ENCODE results near the gene SLC9C1. TPM values are rescaled to one million over a fixed set of nuclear protein-coding genes. Genes with fewer than 3 reads are reported as not detected.

Gene SLC9C1
- total and polyA plus RNA-seq, 8 donors = 1.1 TPM; not detected in 7

- DNase-seq = no peak
- H3K27ac ChIP-seq = no peak overlapping the region
- H3K36me3 ChIP-seq = peaks cover 0 to 4% (median 0%) of the 10 kb centered on the region in 4 donors
- WGBS, 5 donors = 17 to 54% (median 53%) methylated on average over 2 of the region's 2 CpGs
- no peak for TF ChIP-seq EP300 (IDR thresholded peaks at IDR 0.05)
- no peaks in the 10 kb centered on the region for H3K9me3 ChIP-seq
- intact Hi-C loops (cut with DNase I; ENCODE audit: low total_unique reads) = no loop called here
- H3K4me1 ChIP-seq = peaks cover 3 to 35% (median 22%) of the 10 kb centered on the region in 4 donors
- no peaks in the 10 kb centered on the region for H3K27me3 ChIP-seq
- H3K4me3 ChIP-seq = no peak overlapping the region
Measured at GRCh38 chr3:112095731-112096130, 198.3 kb downstream of the SLC9C1 start.

GRCh38 chr3:112093180-112093522 lies 200.9 kb downstream of the SLC9C1 start:
- H3K36me3 ChIP-seq = peaks cover 0 to 4% (median 0%) of the 10 kb centered on the region in 4 donors
- H3K27ac ChIP-seq = peak overlapping the region; percentile 59 to 81 (median 76)
- intact Hi-C loops (cut with DNase I; ENCODE audit: low total_unique reads) = no loop called here

GRCh38 chr3:112092496-112093179 lies 201.4 kb downstream of the SLC9C1 start:
- H3K4me1 ChIP-seq = peaks cover 7 to 46% (median 37%) of the 10 kb centered on the region in 4 donors
- no peaks in the 10 kb centered on the region for H3K9me3 ChIP-seq
- TF ChIP-seq POLR2A (IDR thresholded peaks at IDR 0.05) (no peak), CTCF (IDR thresholded peaks at IDR 0.05) (no peak), EP300 (IDR thresholded peaks at IDR 0.05) (no peak), POLR2AphosphoS5 (IDR thresholded peaks at IDR 0.05) (no peak)
- intact Hi-C loops (cut with DNase I; ENCODE audit: low total_unique reads) = no loop called here
- H3K27me3 ChIP-seq = no peaks in the 10 kb centered on the region
- 19 to 40% (median 34%) methylated on average over 6 of the region's 6 CpGs for WGBS, 5 donors
- DNase-seq = peak in 1 of 2 donors; percentile 58
- peak overlapping the region in 1 of 4 donors; percentile 8 for H3K4me3 ChIP-seq
- H3K27ac ChIP-seq = peak overlapping the region; percentile 59 to 81 (median 76)
- peaks cover 0 to 4% (median 0%) of the 10 kb centered on the region in 4 donors for H3K36me3 ChIP-seq

More at GRCh38 chr3:112093180-112093522, 200.9 kb downstream of the SLC9C1 start:
- Histone ChIP-seq H3K4me1 (peaks cover 7 to 51% (median 37%) of the 10 kb centered on the region in 4 donors), H3K4me3 (peak overlapping the region in 1 of 4 donors; percentile 8), H3K27me3 (no peaks in the 10 kb centered on the region), H3K9me3 (no peaks in the 10 kb centered on the region)
- no peak for TF ChIP-seq POLR2A (IDR thresholded peaks at IDR 0.05)
- no peak for DNase-seq

DNA sequence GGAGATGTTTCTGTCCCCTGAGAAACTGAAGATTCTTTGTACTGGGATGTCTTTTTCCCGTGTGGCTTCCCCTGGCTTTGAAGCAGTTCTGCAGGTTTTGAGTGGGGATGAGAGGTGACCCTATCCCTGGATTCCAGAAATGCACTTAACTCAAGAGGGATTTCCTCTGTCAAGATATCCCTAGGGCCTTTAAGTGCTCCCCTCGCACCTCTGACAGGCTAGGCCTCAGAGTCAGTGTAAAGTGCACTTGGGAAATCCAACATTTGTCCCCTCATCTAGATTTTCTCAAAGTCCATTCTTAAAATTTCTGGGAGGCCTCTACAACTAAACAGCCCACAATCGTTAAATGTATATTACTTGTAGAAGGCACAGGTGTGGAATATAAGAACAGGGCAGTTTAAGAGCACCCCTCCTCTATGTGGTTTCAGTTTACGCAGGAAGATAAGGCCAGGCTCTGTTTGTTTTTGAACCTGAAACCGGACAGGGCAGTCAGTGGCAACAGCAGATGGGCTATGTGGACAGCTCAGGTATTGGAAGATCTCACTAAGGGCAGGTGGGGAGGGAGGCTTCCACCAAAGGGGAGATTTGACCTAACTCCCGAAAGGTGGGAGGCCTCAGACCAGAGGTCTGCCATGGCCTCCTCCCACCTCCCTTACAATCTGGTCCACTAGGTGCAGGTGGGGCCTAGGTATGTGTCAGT lies 203.0 kb downstream of the SLC9C1 start:
- WGBS, 5 donors = 35 to 56% (median 41%) methylated on average over 6 of the region's 6 CpGs
- H3K27me3 ChIP-seq = peaks cover 0 to 7% (median 0%) of the 10 kb centered on the region in 3 donors
- DNase-seq = peak; percentile 44 to 76
- no peak overlapping the region for H3K4me3 ChIP-seq
- H3K27ac ChIP-seq = peak overlapping the region; percentile 52 to 78 (median 71)
- intact Hi-C loops (cut with DNase I; ENCODE audit: low total_unique reads) = no loop called here
- peaks cover 7 to 53% (median 47%) of the 10 kb centered on the region in 4 donors for H3K4me1 ChIP-seq
- no peaks in the 10 kb centered on the region for H3K9me3 ChIP-seq
- H3K36me3 ChIP-seq = peaks cover 0 to 4% (median 0%) of the 10 kb centered on the region in 4 donors
- no peak for TF ChIP-seq POLR2A (IDR thresholded peaks at IDR 0.05)
- TF ChIP-seq CTCF (IDR thresholded peaks at IDR 0.05) = no peak
- no peak for TF ChIP-seq POLR2AphosphoS5 (IDR thresholded peaks at IDR 0.05)
- TF ChIP-seq EP300 (IDR thresholded peaks at IDR 0.05) = no peak

Small RNA genes lying within 50 kb of the gene (small RNA-seq; reads per million reads assigned to genes)
- gene MIR567 = 0 reads per million in 4 donors

Other genes starting within 250 kb of the SLC9C1 start
- 10 to 100 TPM in 4 of 5 donors, 1 to 10 TPM in 1; 9.9 to 66.9 (median 59.0) TPM for gene C3orf52, start 207.8 kb downstream of the SLC9C1 start, total RNA-seq
- 10 to 100 TPM in 2 of 3 donors, 1 to 10 TPM in 1; 4.2 to 16.0 (median 10.0) TPM for gene C3orf52, start 207.8 kb downstream of the SLC9C1 start, polyA plus RNA-seq
- 1 to 10 TPM in 1 of 5 donors, under 1 TPM in 1, not detected in 3; 0.73 to 2.3 TPM for gene GCSAM, start 161.0 kb downstream of the SLC9C1 start, total RNA-seq
- 1 to 10 TPM in 1 of 3 donors, not detected in 2; 2.3 TPM for gene GCSAM, start 161.0 kb downstream of the SLC9C1 start, polyA plus RNA-seq
- 10 to 100 TPM in 2 of 5 donors, 1 to 10 TPM in 3; 3.2 to 50.0 (median 9.0) TPM for gene CD200, start 38.9 kb upstream of the SLC9C1 start, total RNA-seq
- gene CD200, start 38.9 kb upstream of the SLC9C1 start, polyA plus RNA-seq = 1 to 10 TPM; 2.2 to 4.2 (median 2.7) TPM
- 1 to 10 TPM in 1 of 5 donors, not detected in 4; 2.4 TPM for gene BTLA, start 205.3 kb upstream of the SLC9C1 start, total RNA-seq
- gene BTLA, start 205.3 kb upstream of the SLC9C1 start, polyA plus RNA-seq = 1 to 10 TPM in 1 of 3 donors, not detected in 2; 1.1 TPM

Measured in stomach (tissue), 9 donors.